ENCODE measurements around the gene ACP4.

ACP4 gene

DNA sequence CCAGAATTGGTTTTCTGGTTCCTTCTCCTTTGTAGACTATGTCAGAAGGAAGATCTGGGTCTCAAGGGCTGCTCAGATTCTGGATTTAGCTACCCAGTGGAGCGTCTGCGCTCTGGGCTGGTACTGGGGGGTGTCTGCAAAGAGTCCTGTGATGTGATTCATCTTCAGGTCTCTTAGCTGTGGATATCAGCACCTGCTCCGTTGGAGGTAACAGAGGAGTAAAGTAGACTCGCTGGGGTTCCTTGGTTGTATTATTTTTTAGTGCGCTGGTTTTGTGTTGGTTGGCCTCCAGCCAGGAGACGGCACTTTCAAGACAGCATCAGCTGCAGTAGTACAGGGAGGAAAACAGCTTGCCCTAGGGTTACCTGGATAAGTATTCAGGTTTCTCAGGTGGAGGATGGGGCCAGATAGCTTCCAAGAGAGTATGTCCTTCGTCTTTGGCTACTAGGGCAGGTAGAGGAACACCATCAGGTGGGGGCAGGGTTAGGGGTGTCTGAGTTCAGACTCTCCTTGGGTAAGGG is 53.5 kb downstream of the ACP4 start:
- no peak for DNase-seq (ENCODE audit: low read depth in 2 of 2)

DNA sequence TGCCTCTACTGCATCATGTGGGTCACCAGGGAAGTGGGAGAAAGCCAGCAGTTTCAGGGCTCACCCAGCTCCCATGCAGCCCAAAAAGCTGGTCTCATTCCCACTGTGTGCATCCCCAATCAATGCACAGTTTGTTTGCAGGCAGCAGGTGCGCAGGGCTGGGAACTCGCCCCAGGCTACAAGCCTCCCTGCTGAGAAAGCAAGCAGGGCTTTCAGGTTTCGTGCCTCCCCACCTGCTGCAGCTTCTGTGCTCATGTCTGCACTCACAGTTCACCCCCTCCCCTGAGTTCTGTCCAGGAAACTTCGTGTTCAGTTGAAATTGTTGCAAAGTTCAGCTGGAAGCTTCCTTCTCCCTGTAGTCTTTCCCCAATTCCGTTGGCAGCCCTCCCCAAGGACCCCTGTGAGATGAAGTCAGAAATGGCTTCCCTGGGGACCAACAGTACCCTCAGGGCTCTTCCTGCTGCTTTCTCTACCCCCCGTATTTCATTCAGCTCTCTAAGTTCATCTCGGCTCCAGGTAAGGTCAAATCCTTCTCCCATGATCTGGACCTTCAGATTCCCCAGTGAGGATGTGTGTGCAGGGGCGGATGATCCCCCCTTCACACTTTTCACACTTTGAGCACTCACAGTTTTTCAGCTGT is 54.2 kb downstream of the ACP4 start:
- DNase-seq (ENCODE audit: low read depth in 2 of 2), result no peak

Data from fibroblast of skin of left biceps (primary cell).